Measurements from ENCODE around the gene FILIP1L. TPM values are rescaled to one million over a fixed set of nuclear protein-coding genes. Genes with fewer than 3 reads are reported as not detected.
"Not testable (repeated sequence)": the region's sequence is repeated elsewhere in the genome, so short reads cannot be mapped to it uniquely, and the experiment has no call there.

FILIP1L gene
- total RNA-seq, 1 donor from 2014 or later: 33.4 TPM

- TF ChIP-seq CTCF (conservative IDR thresholded peaks at IDR 0.05; ENCODE audit: low read depth, low read length): no peak
- DNase-seq (ENCODE audit: low read depth): no peak
- no peak overlapping the region for H3K4me3 ChIP-seq (ENCODE audit: low read depth, low read length)
Observed at GRCh38 chr3:100102757-100103156, 11.5 kb downstream of the FILIP1L start.

GRCh38 chr3:100100425-100100824 is 13.9 kb downstream of the FILIP1L start:
- no peak for TF ChIP-seq CTCF (conservative IDR thresholded peaks at IDR 0.05; ENCODE audit: low read depth, low read length)
- no peak for DNase-seq (ENCODE audit: low read depth)
- H3K4me3 ChIP-seq (ENCODE audit: low read depth, low read length): no peak overlapping the region

GRCh38 chr3:100099621-100100020 is 14.7 kb downstream of the FILIP1L start:
- DNase-seq (ENCODE audit: low read depth): no peak
- no peak overlapping the region for H3K4me3 ChIP-seq (ENCODE audit: low read depth, low read length)
- no peak for TF ChIP-seq CTCF (conservative IDR thresholded peaks at IDR 0.05; ENCODE audit: low read depth, low read length)

GRCh38 chr3:100098784-100099070 is 15.6 kb downstream of the FILIP1L start:
- no peak for DNase-seq (ENCODE audit: low read depth)
- H3K4me3 ChIP-seq (ENCODE audit: low read depth, low read length): no peak overlapping the region
- no peak for TF ChIP-seq CTCF (conservative IDR thresholded peaks at IDR 0.05; ENCODE audit: low read depth, low read length)

- DNase-seq (ENCODE audit: low read depth): no peak
- no peak for TF ChIP-seq CTCF (conservative IDR thresholded peaks at IDR 0.05; ENCODE audit: low read depth, low read length)
- no peak overlapping the region for H3K4me3 ChIP-seq (ENCODE audit: low read depth, low read length)
Observed at GRCh38 chr3:100097919-100098783, 16.1 kb downstream of the FILIP1L start.

- DNase-seq (ENCODE audit: low read depth): no peak
- TF ChIP-seq CTCF (conservative IDR thresholded peaks at IDR 0.05; ENCODE audit: low read depth, low read length): no peak
- H3K4me3 ChIP-seq (ENCODE audit: low read depth, low read length): no peak overlapping the region
Observed at GRCh38 chr3:100096866-100097265, 17.4 kb downstream of the FILIP1L start.

- DNase-seq (ENCODE audit: low read depth): not testable (repeated sequence)
Observed at GRCh38 chr3:100096286-100096685, 18.0 kb downstream of the FILIP1L start.

More at GRCh38 chr3:100096286-100096685, 18.0 kb downstream of the FILIP1L start:
- not testable (repeated sequence) for H3K4me3 ChIP-seq (ENCODE audit: low read depth, low read length)
